ENCODE data around the gene CHCHD4. TPM values are rescaled to one million over a fixed set of nuclear protein-coding genes. Genes with fewer than 3 reads are reported as not detected.
"Not testable (repeated sequence)": the region's sequence is repeated elsewhere in the genome, so short reads cannot be mapped to it uniquely, and the experiment has no call there.

The CHCHD4 gene
- total RNA-seq, 1 donor from 2014 or later: 13.2 TPM

DNA sequence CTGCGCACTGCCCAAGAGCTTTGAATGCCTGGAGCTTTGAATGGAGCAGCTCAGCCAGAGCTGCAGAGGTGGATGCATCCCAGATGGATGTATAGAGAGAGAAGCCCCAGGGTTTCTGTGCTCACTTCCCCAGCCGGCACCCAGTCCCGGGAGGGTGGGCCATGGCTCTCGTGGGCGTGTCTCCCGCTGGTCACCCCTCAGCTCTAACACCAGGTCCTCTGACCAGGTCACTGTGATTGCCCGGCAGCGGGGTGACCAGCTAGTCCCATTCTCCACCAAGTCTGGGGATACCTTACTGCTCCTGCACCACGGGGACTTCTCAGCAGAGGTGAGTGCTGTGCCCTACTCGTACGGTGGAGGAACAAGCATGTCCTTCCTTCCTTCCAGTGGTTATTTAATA, 10.9 kb upstream of the CHCHD4 start:
- DNase-seq (ENCODE audit: low spot score): no peak

DNA sequence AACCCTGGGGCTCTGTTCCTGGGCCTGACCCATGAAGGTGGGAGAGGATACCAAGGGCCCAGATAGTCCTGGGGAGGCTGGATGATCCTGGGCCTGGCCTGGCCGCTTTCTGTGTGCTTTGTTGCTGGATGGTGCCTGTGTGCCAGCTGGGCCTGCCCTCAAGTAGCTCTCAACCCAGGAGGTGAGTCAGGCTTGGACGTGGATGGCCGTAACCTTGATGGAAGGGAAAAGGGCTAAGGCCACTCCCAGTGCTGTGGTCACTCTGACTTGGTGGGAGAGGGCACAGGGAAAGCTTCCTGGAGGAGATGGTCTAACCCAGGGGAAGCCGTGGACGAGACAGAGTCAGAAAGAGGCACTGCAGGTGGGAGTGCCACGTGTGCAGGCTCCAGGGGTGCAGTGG, 9.6 kb upstream of the CHCHD4 start:
- DNase-seq (ENCODE audit: low spot score): no peak

DNA sequence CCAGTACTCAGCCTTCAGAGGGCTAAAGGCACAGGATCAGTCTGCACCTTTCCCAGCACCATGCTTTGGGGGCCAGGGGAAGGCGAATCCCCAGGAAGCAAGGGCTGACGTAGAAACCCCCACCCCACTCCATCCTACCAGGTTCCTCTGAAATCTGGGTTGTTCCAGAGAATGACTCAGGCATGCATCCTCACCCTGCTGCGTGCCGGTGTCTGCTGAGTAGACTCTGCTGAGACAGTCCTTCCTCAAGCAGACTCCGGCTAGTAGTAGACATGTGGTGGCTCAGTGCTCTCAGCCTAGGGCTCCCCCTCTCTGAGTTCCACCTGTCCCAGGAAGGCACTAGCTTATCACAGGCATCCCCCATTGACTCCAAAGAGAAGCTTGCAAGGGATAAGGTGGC, 9.2 kb upstream of the CHCHD4 start:
- no peak for DNase-seq (ENCODE audit: low spot score)

DNA sequence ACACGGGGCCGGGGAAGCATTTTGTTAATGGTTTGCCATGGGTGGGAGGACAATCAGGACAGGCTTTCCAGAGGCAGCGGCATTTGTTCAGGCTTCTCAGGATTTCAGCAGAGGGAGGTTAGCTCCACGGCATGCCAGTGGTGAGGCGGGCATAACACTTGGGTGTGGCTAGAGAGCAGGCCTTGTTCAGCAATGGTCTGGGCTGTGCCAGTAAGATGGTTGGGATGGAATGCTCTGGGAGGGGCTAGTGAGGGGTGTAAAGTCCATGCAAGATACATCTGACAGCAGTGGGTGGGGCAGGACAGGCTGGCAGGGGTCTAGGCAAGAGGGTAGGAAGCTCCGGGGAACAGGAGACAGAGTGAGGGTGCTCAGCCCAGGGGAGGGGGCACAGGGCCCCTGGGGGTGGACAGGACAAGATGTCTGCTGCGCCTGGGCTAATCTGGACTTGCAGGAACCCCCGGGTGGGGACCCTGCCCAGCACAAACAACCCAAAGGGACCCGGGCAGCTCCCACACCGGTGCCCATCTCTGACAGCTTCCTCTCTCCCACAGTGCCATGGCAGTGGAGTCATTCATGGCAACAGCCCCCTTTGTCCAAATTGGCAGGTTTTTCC, 8.6 kb upstream of the CHCHD4 start:
- DNase-seq (ENCODE audit: low spot score): peak; percentile 75

DNA sequence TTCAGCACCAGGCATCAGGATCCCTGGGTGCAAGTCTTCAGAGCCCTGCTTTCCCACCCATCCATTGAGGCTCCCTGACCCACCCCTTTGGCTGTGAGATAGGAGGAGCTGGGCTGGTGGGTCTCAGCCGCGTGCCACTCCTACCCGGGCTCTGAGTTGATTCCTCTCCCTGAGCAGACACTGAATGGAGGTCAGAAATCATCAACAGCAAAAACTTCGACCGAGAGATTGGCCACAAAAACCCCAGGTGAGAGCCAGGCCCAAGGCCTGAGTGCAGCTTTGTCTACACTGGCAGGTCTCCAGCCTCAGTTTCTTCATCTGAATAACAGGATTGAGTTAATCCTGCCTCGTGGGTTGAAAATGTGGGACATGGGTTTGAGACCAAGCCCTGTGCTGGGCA, 8.0 kb upstream of the CHCHD4 start:
- DNase-seq (ENCODE audit: low spot score): no peak

DNA sequence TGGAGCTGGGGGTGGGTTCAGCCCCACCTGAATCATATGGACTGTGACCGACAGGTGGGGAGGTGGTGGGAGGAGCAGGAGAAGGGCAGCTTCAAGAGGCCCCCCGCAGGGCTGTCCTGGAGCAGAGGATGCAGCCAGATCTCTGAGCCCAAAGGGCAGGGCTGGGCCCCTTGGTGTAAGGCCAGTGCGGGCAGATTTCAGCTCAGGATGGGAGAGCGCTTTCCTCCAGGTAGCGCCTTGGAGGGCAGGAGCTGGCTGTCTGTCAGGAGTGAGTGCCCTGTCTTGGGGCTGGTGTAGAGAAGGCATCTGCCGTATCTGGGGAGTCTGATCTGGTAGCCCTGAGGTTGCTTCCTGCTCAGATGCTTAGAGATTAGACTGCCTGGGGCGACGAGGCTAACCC, 7.5 kb upstream of the CHCHD4 start:
- DNase-seq (ENCODE audit: low spot score): no peak

DNA sequence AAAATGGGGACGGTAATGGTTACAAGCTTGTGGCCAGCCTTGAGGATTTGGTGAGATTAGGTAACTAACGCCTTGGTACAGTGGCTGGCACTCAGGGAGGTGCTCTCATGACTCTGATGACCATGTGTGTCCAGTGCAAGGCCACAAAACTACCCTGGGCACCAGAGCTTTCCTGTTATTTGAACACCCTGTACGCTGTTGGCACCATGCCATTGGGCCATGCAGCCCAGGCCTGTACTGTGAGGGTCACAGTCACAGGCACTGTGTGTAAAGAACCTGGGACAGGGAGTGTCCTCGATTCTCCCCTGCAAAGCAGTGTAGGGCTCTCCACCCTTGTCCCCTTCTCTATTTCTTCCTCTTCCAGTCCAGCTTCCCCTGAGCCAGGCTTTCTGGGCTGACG, 6.5 kb upstream of the CHCHD4 start:
- no peak for DNase-seq (ENCODE audit: low spot score)

DNA sequence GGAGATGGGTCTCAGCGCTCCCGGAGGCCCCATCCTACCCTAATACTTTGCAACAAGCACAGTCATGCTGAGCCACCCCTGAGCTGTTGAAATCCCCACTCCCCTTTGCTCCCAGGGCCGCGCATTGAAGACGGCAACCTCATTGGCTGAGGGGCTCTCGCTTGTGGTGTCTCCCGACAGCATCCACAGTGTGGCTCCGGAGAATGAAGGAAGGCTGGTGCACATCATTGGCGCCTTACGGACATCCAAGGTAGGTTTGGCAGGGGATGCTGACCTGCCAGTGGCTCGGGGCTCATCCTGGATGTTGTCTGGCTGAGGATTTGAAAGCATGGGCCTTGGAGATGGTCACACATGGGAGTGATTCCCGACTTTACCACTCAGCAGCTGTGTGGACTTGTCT, 6.0 kb upstream of the CHCHD4 start:
- no peak for DNase-seq (ENCODE audit: low spot score)

DNA sequence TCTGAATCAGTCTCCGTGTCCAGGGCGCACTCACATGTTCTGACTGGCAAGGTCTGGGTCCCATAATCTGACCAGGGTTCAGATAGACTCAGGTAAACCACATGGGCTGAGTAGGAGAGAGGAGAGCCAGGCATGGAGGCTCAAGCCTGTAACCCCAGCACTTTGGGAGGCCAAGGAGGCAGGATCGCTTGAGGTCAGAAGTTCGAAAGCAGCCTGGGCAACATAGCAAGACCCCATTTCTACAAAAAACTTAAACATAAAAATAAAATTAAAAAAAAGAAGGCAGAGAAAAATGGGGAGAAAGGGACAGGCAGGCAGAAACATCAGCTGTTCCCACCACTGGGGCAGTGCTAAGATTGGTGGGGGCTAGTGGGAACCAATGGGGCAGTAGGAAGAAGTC, 5.6 kb upstream of the CHCHD4 start:
- DNase-seq (ENCODE audit: low spot score): no peak

DNA sequence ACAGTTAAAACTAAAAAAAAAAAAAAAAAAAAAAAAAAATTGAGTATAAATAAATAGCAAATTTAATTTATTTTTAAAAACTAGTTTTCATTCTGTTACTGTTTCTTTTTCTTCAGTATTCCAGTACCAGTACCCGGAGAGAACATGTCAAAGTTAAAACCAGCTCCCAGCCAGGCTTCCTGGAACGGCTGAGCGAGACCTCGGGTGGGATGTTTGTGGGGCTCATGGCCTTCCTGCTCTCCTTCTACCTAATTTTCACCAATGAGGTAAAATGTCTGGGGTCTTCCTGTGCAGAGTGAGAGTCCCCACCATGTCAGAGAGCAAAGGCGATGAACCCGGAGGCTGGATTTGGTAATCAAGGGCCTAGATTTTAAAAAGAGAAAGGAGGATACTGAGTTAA, 4.6 kb upstream of the CHCHD4 start:
- DNase-seq (ENCODE audit: low spot score): no peak

DNA sequence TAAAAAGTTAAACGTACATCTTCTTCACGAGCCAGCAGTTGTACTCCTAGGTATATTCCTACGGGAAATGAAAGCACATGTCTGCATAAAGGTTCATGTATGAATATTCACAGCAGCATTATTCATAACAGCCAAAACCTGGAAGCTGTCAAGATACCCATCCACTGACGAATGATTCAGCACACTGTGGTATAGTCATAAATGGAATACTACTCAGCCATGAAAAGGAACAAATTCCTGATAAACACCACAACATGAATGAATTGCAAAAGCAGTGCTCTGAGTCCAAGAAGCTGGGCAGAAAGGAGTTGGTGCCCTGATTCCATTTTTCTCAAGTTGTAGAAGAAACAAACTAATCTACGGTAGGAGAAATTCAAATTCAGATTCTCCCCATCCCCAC, 4.1 kb upstream of the CHCHD4 start:
- no peak for DNase-seq (ENCODE audit: low spot score)

DNA sequence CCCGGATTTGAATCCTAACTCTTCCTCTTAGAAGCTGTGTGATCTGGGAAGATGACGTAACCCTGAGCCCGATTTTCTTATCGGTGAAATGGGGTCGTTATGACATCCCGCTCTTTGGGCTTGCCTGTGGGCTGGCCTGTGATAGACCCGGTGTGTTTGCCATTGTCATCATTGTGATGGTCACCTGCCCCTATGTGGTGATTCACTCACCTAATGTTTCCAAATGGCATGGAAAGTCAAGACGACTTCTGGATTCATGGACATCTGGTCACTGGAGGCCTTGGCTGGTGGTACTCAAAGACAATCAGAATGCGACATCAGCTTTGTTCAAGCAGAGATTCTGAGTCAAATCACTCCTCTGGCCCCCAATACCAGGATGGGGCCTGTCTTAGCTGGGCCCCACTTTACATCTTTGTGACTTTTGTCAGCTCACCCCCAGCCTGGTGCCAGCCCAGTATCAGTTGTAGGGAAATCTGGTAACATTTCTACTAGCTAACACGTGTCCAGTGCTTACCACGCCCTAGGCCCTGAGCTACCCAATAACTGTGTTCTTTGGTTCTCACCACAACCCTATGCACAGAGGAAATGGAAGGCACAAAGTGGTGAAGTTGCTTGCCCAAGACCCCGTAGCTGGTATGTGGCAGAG, 3.0 kb upstream of the CHCHD4 start:
- no peak for DNase-seq (ENCODE audit: low spot score)

DNA sequence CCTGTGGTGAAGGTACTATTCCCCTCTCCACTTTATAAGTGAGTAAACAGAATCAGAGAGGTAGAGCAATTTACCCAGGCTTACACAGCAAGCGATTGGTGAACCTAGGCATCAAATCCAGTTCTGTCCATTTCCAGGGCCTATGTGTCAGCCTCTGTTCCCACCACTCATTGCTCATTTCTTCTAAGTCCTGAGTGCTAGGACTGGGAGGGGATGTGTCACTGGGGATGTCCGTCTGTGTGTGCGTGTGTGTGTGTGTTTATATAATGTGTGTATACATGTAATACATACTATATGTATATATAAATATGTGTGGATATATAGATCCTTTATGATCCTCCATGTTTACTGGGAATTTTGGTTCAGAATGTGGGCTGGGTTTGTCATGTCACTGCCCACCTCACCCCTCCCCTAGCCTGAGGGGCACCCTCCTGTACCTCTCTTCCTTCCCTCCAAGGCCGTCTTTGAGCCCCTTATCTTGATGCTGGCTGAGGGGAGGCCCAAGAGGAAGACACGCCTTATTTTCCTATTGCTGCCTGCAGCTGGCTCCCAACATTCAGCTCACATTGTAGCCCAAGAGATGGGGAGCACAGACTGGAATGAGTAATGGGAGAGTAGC, 2.3 kb upstream of the CHCHD4 start:
- no peak for DNase-seq (ENCODE audit: low spot score)

DNA sequence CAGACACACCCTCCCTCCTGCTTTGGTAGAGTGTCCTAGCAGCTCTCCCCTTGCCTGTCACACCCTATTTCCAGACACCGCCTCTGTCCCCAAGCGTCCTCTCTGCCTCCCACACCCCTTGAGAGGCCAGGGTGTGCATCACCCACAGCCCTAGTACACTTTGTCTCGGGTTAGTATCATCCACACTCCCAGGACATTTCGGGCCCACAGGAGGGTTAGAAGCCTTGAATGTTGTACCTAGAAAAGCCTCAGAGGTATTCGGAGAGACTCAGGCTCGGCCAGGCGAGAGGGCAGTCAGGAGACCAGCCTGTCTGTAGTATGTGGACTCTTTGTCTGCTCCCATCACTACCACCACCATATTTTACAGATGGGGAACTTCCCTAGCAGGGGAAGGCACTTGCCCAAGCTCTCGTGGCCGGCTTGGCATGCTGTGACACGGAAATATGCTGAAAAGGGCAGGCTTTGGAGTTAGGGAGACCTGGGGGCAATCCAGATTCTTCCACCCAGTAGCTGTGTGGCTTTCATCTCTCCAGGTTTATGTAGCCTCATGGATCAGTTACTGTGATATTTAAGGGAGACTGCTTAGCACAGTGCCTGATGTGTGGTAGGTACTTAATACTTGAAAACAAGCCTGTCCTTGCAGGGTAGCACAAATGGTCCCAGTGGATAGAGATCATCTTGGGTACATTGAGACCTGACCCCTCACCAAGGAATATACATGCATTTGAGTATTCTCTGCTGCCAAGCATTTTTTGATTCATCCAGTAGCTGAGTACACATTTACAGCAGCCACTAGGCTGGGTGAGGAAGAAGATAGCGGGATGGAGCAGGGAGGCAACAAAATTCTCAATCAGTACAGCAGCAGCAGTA, 1.6 kb upstream of the CHCHD4 start:
- DNase-seq (ENCODE audit: low spot score): peak; percentile 8

DNA sequence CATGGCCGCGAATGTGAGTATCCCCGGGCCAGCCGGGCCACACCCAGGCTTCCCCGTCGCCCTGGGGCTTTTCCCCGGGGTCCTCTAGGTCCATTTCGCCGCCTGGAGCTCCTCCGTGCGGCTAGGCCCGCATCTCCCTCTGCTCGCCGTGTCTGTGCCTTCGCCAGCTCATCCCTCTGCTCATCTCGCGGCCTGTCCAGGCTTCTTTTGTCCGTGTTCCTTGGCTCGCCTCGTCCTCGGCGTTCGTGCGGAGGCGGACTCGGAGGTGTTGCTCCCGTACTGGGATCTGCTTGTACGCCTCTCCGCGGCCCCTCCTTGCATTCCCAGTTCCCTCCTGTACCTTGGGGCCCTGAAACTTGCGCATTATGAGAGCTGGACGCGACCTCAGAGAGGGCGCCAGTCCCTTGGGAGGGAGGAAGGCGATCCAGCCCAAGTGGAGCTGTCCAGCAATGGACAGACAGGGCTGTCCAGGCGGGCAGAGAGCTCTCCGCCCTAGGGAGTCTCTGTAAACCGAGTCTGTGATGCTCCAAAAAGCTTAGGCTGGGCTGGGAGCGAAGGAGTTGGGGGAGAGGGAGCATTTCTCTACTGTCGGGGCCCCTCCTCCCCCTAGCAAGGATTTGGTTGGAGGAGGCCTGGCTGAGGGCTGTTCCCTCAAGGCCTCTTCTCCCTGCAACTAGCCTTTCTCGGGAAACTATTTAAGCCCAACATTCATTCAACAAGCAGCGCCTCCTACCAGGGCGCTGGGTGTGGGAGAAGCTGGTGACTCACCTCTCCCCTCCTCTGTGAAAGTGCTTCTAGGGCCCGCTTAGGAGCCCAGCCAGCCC, 735 bp upstream of the CHCHD4 start:
- peak; percentile 51 for DNase-seq (ENCODE audit: low spot score)

DNA sequence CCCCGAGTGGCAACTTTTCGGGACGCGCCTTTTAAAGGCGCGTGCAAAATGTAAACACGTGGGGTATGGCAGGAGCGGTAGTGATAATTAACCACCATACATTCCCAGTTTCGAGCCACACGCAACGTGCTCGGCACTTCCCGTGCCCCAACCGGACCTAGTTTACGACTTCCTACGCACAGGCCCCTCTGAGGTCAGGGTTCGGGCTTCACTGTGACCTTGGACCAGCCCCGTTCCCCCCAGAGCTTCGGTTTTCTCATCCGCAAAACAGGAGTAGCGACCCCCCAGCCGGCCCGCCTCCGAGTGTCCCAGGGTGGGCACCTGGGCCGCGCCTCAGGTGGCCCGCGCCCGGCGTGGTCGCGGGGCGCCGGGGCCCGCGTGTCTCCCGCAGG, 451 bp downstream of the CHCHD4 start:
- peak; percentile 63 for DNase-seq (ENCODE audit: low spot score)

DNA sequence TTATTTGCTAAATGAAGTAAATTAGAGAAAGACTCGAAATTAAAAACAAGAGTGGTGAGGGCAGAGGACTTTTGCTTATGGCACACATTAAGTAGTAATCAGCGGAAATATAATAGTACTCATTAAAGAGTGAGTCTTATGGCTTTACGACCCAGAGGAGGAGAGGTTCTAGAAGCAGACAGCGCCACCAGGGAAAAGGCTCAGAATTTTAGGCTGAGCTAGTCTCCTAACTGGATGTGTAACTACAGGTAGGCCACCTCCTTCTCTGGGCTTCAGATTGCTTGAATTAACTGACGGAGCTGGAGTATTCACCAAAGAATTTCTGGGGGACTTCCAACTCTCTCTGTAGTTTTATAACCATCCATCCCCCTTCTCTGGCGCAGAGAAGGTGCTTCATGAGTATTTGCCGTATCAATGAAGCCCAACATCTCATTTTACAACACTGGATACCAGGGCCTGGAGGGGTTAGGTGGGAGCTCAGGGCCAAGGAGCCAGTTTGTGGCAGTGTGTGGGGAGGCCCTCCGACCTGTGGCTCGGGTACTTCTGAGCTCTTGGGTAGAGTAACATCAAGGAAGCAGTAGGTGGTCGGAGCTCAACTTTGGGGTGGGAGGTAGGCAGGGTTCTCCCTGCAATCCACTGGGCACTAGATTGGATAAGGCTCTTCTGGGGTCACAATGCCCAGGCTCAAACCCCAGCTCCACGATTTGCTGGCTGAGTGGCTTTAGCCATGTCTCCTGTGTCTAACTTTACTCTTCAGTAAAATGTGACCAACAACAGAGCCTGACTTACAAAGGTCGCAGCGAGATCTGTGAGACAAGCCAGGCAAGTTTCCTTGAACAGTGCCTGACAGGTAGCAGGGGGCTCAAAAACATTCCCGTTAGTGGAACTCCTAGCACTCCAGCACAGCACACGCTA, 1.1 kb downstream of the CHCHD4 start:
- peak; percentile 1 for DNase-seq (ENCODE audit: low spot score)

DNA sequence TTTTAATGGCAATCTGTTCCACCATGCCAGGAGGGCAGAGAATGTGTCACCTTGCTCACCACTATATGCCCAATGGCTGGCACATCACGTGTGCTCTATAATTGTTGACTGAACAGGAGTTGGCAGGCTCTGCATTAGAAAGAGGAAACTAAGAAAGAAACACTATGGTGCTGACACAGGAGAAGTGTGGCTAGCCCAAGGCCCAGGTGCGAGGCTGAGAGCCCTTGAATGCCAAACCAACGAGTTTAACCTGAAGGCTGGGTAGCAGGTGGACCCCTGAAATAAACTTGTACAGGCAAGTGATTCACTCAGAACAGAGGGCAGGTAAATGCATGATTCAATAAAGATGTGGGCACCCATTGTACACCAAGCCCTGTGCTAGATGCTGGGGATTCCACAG, 2.4 kb downstream of the CHCHD4 start:
- DNase-seq (ENCODE audit: low spot score): peak; percentile 8

DNA sequence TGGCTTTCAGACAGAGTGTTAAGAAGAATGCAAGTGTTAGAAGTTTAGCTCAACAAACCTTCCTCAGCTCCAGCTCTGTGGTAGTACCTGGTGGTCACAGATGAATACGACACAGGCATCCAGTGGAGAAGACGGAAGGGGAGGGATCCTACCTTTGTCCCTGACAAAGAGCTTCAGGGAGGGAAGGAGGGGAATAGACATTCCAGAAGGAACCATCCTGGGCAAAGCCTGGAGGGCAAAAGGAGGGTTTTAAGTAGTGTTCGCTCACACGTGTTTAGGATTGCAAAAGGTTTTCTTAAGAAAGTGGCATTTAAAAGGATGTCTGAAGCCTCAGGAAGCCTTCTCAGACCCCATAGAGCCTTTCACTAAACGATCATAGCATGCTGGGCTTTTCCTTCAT, 2.8 kb downstream of the CHCHD4 start:
- DNase-seq (ENCODE audit: low spot score): no peak

DNA sequence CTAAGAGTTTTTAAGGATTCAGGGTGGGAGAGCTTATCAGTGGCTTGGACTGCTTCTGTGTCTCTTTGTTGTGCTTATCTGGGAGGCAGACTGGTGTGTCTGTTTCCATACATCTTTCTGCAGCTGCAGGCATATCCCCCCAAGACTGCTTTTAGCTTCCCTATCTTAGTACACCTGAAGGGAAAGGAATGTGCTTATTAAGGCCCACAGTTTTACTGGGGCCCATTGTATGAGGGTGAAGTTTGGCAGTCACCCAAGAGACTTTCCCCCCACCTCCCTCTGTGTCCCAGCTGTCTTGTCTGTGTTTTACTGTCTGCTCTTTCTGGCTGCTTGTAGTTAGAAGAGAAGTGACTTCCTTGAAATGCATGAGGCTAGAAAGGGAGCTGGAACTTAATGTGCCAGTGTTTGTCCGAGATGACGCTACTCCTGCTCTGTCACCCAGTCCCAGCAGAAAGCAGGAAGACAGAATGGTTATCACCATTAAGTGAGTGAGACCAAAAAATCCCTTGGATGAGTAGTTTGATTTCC, 3.7 kb downstream of the CHCHD4 start:
- not testable (repeated sequence) for DNase-seq (ENCODE audit: low spot score)
